Type B pancreatic cell (in vitro differentiated cells): ENCODE measurements around the gene FRMD4A. TPM values are rescaled to one million over a fixed set of nuclear protein-coding genes. Genes with fewer than 3 reads are reported as not detected.
"Not testable (repeated sequence)": the region's sequence is repeated elsewhere in the genome, so short reads cannot be mapped to it uniquely, and the experiment has no call there.

ENCODE experiments used
- DNase-seq: peaks from one replicate; pipeline ENCODE4 v3.0.0; 2021; ENCODE audit warnings: mixed read lengths; ENCODE audit not compliant: unreplicated experiment; ENCODE audit errors: extremely low spot score
- H3K27ac Mint-ChIP-seq: 2 replicates; pipeline ENCODE4 v1.8.0; 2021; ENCODE audit warnings: mild to moderate bottlenecking, mixed read lengths
- H3K27me3 Mint-ChIP-seq: 2 replicates; pipeline ENCODE4 v1.8.0; 2021; ENCODE audit warnings: mixed read lengths
- H3K36me3 Mint-ChIP-seq: 2 replicates; pipeline ENCODE4 v1.8.0; 2021; ENCODE audit warnings: mixed read lengths
- H3K4me1 Mint-ChIP-seq: one replicate; pipeline ENCODE4 v1.8.0; 2021; ENCODE audit warnings: mixed read lengths; ENCODE audit not compliant: unreplicated experiment
- H3K4me3 Mint-ChIP-seq: 2 replicates; pipeline ENCODE4 v1.8.0; 2021; ENCODE audit warnings: mild to moderate bottlenecking, mixed read lengths
- H3K9me3 Mint-ChIP-seq: 2 replicates; pipeline ENCODE4 v1.8.0; 2021; ENCODE audit warnings: mixed read lengths
- total RNA-seq: library from RNA; stranded (reverse); gene quantifications from 2 replicates; pipeline ENCODE4 v1.2.1, GENCODE V29; 2021; ENCODE audit warnings: low replicate concordance
- TF ChIP-seq, protein P1 (sequence below): fragments of 200-600 bp; sonication (generic); conservative IDR thresholded peaks from 2 replicates; pipeline ENCODE4 v1.5.0; 2021; ENCODE audit warnings: antibody characterized with exemption, mild to moderate bottlenecking

FRMD4A gene
- total RNA-seq, 1 donor from 2014 or later: 88.9 TPM

DNA sequence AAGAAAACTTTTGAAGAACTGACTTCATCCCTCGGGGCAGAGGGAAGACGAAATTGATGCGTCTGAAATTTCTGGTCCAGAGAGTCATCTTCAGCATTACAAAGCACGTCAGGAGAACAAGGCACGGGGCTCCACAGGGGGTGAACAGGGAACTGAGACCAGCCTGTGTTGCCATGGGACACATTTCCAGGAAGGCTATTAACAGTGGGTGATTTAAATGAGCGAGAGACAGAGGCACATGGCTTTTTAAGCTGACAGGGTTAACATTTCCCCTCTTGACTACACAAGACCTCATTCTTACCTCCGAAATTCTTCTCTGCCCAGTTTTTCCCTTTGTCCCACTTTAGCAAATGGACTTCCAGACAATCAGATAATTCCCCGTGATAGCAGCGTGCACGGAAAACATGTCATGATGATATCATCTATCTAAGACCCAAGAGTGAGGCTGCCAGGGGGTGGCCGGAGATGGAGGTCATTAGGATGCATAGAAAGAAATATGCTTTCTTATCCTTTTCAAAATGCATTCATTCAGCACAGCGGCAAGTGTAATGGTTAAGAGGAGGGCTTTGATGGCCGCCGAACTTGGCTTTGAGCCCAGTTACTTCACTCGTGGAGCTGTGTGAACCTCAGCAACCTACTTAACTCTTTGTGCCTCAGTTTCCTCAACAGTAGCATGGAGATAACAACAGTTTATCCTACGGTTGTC, 496.0 kb downstream of the FRMD4A start:
- Mint-ChIP-seq H3K9me3 (no peaks in the 10 kb centered on the region), H3K27ac (peak overlapping the region; percentile 16), H3K36me3 (peaks cover 10% of the 10 kb centered on the region), H3K4me1 (peaks cover 40% of the 10 kb centered on the region), H3K4me3 (peak overlapping the region; percentile 50), H3K27me3 (peaks cover 7% of the 10 kb centered on the region)
- TF ChIP-seq, protein P1, sequence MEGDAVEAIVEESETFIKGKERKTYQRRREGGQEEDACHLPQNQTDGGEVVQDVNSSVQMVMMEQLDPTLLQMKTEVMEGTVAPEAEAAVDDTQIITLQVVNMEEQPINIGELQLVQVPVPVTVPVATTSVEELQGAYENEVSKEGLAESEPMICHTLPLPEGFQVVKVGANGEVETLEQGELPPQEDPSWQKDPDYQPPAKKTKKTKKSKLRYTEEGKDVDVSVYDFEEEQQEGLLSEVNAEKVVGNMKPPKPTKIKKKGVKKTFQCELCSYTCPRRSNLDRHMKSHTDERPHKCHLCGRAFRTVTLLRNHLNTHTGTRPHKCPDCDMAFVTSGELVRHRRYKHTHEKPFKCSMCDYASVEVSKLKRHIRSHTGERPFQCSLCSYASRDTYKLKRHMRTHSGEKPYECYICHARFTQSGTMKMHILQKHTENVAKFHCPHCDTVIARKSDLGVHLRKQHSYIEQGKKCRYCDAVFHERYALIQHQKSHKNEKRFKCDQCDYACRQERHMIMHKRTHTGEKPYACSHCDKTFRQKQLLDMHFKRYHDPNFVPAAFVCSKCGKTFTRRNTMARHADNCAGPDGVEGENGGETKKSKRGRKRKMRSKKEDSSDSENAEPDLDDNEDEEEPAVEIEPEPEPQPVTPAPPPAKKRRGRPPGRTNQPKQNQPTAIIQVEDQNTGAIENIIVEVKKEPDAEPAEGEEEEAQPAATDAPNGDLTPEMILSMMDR: no peak
- no peak for DNase-seq

DNA sequence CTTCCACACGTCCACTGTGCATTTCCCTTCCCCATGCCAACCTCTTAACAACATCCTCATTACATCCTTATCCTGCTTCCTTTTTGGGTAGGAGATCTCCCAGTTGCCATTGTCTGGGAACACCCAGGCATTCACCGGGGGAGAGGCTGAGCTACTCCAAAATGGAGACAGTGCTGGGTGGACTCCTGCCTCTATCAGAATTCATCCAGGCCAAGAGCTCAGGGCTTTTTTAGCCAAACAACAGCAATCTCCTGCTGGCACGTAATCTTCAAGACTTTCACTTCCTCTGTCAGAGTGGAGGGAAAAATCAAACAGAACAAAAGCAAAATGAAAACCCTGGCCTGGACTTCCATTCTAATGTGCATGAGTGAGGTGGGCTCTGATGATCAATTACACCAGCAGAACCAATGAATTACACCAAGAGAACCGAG, 499.0 kb downstream of the FRMD4A start:
- Mint-ChIP-seq H3K36me3 (peaks cover 11% of the 10 kb centered on the region), H3K4me3 (peak overlapping the region; percentile 53), H3K27me3 (peaks cover 11% of the 10 kb centered on the region), H3K4me1 (peaks cover 50% of the 10 kb centered on the region), H3K9me3 (no peaks in the 10 kb centered on the region), H3K27ac (peak overlapping the region; percentile 63)
- no peak for DNase-seq
- TF ChIP-seq, protein P1: no peak

DNA sequence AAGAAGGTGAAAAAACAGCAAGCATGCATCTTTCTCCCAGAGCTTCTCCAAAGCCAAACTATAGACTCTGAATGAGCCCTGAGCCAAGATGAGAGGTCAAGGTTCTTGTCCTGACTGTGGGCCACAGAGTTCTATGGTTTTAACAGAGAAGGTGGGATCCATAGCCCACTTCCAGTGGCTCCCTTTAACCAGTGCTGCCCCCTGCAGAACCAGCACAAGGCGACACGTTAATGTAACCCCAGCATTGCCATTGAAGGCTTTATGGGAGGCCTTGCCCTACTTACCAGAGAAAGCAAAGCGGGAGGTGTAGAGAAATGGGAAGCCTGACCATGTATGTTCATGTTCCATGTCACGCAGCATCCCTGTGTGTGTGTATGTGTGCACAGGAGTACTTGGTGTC, 500.3 kb downstream of the FRMD4A start:
- H3K27me3 Mint-ChIP-seq: peaks cover 19% of the 10 kb centered on the region
- H3K36me3 Mint-ChIP-seq: peaks cover 11% of the 10 kb centered on the region
- H3K9me3 Mint-ChIP-seq: no peaks in the 10 kb centered on the region
- TF ChIP-seq, protein P1: peak; percentile 43
- no peak overlapping the region for H3K27ac Mint-ChIP-seq
- peaks cover 56% of the 10 kb centered on the region for H3K4me1 Mint-ChIP-seq
- H3K4me3 Mint-ChIP-seq: no peak overlapping the region
- no peak for DNase-seq

DNA sequence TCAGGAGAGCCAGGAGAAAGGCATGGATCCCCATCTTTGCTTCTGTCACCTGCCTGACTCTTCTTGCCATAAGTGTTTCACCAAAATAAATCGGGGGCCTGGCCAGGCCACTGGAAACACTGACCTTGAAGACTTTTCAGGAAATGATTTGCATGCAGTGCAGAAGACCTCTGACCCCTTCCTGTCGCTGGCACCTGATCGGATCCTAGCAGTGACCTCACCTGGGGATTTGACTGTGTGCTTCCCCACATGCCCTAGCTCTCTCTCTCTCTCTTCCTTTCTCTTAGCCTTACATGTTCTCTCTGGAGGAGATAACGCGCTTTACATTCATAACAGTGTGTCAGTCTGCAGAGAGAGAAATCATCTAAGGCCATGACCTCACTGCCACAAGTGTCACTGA, 500.9 kb downstream of the FRMD4A start:
- Mint-ChIP-seq H3K27ac (no peak overlapping the region), H3K27me3 (peaks cover 19% of the 10 kb centered on the region), H3K36me3 (peaks cover 11% of the 10 kb centered on the region), H3K9me3 (no peaks in the 10 kb centered on the region), H3K4me1 (peaks cover 50% of the 10 kb centered on the region), H3K4me3 (no peak overlapping the region)
- TF ChIP-seq, protein P1: no peak
- DNase-seq: no peak

DNA sequence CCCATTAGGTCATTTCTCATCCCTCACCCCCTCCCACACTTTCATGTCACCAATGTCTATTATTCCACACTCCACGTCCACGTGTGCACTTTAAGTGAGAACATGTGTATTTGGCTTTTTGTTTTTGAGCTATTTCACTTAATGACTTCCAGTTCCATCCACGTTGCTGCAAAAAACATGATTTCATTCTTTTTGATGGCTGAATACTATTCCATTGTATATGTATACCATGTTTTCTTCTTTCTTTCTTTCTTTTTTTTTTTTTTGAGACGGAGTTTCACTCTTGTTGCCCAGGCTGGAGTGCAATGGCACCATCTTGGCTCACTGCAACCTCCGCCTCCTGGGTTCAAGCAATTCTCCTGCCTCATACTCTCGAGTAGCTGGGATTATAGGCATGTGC, 502.4 kb downstream of the FRMD4A start:
- not testable (repeated sequence) for DNase-seq, H3K4me3 Mint-ChIP-seq, H3K27ac Mint-ChIP-seq, H3K9me3 Mint-ChIP-seq
- H3K4me1 Mint-ChIP-seq: peaks cover 48% of the 10 kb centered on the region
- H3K36me3 Mint-ChIP-seq: peaks cover 11% of the 10 kb centered on the region
- H3K27me3 Mint-ChIP-seq: peaks cover 19% of the 10 kb centered on the region

DNA sequence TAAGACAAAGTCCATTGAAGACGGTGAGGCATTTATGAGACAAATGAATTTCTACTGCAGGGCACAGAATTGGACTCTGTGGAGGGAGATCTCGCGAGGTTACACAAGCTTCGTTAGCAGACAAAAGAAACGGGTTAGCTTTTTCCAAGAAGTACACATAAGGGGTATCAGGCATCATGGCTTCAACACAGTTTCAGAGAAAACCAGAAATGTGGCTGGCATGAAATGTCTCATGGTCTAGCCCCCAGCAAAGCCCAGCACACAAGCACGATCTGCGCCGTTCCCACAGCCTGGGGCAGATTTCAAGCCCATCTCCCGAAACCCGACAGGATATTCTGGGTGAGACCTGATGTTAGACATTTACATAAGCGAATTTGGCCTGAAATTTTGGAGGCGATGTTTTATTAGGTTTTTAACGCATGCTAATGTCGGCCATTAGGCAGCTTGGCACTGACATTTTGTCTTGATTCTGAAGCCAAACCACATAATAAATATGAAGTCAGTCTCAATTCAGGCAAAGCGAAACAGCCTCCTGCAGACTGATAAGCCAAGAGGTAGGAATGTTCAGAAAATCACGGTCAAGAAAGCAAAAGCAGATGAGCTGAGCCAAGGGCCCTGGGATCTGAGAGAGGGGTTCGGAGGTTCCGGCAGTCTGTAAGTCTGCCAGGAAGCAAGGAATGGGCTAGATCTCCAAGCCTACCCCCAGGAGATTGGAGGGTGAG, 503.5 kb downstream of the FRMD4A start:
- Mint-ChIP-seq H3K27me3 (peaks cover 27% of the 10 kb centered on the region), H3K4me3 (no peak overlapping the region), H3K4me1 (peaks cover 45% of the 10 kb centered on the region), H3K9me3 (no peaks in the 10 kb centered on the region), H3K27ac (no peak overlapping the region), H3K36me3 (peaks cover 11% of the 10 kb centered on the region)
- DNase-seq: no peak
- TF ChIP-seq, protein P1: no peak
